ENCODE measurements around the gene B3GNT3.

Gene B3GNT3

DNA sequence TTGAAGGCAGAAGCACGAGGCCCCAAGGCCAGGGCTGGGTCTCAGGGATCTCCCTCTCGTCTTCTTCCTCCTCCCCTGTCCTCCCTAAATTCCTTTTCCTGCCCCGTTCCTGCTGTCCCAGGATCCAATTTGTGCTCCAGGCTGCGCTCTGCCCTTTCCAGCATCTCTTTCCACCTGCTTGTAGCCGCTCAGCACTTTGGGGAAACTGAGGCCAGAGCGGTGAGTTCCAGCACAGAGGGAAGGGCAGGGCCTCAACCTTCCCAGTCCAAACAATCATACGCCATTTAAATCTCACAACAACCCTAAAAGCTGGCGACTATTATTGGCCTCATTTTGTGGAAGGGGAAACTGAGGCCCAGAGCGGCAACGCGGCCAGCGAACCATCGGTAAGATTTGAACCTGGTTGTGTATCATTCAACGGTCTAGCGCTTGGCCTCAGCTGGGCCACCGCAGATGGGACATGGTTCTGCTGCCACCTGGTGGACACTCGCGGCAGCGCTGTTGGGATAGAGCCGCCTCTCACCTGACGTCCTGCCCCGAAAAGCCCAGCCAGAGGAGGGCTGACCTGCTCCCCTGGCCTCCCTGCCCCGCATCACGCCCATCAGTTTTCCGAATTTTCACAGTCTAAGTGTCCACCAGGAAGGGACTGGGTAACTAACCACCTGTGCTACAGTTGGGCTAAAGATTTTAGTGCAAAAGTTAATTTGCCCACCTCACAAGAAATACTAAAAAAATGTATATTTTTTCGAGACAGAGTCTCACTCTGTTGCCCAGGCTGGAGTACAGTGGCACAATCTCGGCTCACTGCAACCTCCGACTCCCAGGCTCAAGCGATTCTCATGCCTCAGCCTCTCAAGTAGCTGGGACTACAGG lies 60.6 kb downstream of the B3GNT3 start:
- Histone ChIP-seq H3K9me3 (ENCODE audit: low read length) (no peaks in the 10 kb centered on the region), H2AFZ (ENCODE audit: low read depth, low read length) (no peak overlapping the region), H3K4me1 (ENCODE audit: insufficient read depth, low read length) (peaks cover 2% of the 10 kb centered on the region), H3K36me3 (ENCODE audit: insufficient read depth, low read length) (peaks cover under 1% of the 10 kb centered on the region), H3K27me3 (ENCODE audit: insufficient read depth, low read length) (peaks cover 2% of the 10 kb centered on the region), H3K4me3 (ENCODE audit: low read length) (no peak overlapping the region)

DNA sequence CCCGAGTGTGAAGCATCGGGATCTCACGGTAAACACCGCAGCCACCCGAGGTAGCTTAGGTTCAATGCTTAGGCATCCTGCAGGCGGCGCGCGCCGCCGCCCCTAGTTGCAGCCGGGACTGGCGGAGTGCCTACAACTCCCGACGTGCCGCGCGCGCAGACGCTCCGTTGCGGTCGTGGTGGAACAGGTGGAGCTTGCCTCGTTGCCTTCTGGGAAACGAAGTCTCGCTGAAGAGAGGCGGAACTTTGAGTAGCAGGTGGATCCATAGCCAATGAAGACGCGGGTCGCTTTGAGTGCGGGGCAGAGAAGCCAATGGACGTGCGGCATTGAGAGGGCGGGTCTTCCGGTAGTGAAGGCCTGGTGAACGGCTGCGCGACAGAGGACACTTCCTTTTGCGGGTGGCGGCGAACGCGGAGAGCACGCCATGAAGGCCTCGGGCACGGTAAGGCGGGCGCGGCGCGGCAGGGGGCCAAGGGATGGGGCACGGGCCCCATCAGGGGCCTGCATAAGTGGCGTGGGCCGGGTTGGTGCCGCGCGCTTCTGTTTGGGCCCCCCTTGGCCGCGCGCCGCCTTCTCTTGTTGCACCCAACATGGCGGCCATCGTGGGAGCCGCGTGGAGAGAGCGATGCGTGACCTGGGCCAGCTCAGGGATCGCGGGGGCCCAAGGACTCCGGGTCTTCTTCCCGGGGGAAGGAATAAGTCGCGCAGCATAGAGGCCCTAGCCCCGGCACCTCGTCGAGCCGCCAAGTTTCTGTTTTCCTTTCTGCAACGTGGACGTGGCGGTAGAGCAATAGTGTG lies 64.8 kb downstream of the B3GNT3 start, which contains the start of gene RPL18A:
RPL18A (plus strand) TSS at position 378 of the 798 bp plus-strand sequence; CDS start at position 425, 47 bp downstream.
- H3K4me3 ChIP-seq (ENCODE audit: low read length) = peak within 1 kb of the TSS; percentile 99
- H3K36me3 ChIP-seq (ENCODE audit: insufficient read depth, low read length) = peaks cover 40% of the 10 kb centered on the region

DNA sequence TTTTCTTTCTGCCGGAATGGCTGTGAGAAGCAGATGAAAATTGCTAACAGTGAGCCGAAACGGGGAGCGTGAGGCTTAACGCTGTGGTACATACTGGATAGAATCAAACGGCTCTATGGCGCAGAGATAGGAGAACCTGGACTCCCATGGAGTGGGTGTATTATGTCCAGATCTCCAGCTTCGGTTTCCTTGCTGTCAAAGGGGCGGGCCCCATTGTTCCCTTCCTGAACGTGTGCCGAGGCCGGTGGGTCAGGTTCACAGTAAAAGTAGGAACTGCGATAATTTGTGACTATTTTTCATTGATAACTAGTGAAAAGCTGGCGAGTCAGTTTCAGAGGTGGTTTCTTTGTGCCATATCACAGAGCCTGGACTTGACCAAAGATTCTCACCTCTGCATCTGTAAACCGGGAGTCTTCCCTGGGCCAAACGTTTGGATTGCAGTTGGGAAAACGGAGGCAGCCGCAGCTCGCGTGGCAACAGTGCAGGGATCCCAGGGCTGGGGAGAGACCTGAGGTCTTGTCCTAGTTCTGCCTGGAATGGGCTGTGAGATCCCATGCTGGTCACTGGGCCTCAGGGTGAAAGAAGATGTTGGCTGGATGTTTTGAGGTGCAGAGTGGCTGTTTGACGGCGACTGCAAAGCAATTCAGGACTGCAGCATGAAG lies 65.5 kb downstream of the B3GNT3 start:
- no peaks in the 10 kb centered on the region for H3K9me3 ChIP-seq (ENCODE audit: low read length)
- no peak overlapping the region for H2AFZ ChIP-seq (ENCODE audit: low read depth, low read length)
- no peaks in the 10 kb centered on the region for H3K27me3 ChIP-seq (ENCODE audit: insufficient read depth, low read length)
- peak overlapping the region; percentile 99 for H3K4me3 ChIP-seq (ENCODE audit: low read length)
- H3K4me1 ChIP-seq (ENCODE audit: insufficient read depth, low read length) = peaks cover 15% of the 10 kb centered on the region
- H3K36me3 ChIP-seq (ENCODE audit: insufficient read depth, low read length) = peaks cover 43% of the 10 kb centered on the region

More for the DNA sequence above, 64.8 kb downstream of the B3GNT3 start, which contains the start of gene RPL18A:
- H3K27me3 ChIP-seq (ENCODE audit: insufficient read depth, low read length) = no peaks in the 10 kb centered on the region
- H2AFZ ChIP-seq (ENCODE audit: low read depth, low read length) = peak within 1 kb of the TSS; percentile 85
- no peaks in the 10 kb centered on the region for H3K9me3 ChIP-seq (ENCODE audit: low read length)
- peaks cover 15% of the 10 kb centered on the region for H3K4me1 ChIP-seq (ENCODE audit: insufficient read depth, low read length)

DNA sequence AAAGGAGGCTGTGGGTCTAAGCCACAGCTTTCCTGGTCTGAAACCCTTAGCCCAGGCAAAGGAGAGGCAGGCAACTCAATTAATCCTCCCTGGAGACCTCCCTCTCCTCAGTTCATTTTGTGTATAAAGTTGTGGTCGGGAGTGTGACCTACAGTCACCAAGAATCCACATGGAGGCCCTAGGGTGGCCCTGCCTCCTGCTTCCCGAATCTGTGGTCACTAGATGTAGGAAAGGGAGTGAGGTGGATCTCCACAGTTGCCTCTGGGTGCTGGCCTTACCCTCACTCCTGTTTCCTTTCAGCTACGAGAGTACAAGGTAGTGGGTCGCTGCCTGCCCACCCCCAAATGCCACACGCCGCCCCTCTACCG lies 66.0 kb downstream of the B3GNT3 start:
- peak overlapping the region; percentile 99 for H3K4me3 ChIP-seq (ENCODE audit: low read length)
- peaks cover 46% of the 10 kb centered on the region for H3K36me3 ChIP-seq (ENCODE audit: insufficient read depth, low read length)
- H3K4me1 ChIP-seq (ENCODE audit: insufficient read depth, low read length) = peaks cover 15% of the 10 kb centered on the region
- no peak overlapping the region for H2AFZ ChIP-seq (ENCODE audit: low read depth, low read length)
- no peaks in the 10 kb centered on the region for H3K9me3 ChIP-seq (ENCODE audit: low read length)
- H3K27me3 ChIP-seq (ENCODE audit: insufficient read depth, low read length) = no peaks in the 10 kb centered on the region

DNA sequence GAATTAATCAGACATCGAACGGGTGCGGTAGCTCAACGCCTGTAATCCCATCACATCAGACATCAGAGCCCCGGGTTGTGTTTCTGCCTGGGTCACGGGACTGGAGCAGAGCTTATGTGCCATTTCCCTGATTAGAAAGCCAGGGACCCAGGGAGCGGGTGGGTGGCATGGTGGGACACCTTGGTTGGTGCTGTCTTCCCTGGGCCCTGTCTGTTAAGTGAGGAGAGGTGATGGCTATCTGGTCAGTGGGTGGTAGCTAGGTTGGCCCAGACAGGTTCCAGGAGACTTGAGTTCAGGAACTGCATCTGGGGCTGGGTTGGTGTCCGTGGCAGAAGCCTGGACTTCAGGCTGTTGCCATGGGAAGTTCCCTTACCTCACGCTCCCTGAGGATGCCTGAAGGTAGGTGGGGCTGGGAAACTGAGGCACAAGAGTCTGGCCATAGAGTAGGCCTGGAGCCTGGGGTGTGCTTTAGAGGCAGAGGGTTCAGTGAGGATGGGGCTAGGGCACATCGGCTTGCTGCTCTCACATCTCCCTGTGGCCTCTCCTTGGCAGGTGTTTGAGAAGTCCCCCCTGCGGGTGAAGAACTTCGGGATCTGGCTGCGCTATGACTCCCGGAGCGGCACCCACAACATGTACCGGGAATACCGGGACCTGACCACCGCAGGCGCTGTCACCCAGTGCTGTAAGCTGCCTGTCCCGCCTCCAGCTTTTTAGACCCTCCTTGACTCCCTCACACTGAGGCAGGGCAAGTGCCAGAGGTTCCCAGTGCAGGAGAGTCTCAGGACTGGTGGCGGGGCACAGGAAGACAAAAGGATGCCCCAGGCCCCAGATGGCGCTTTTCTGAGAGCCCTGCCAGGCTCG lies 66.8 kb downstream of the B3GNT3 start:
- Histone ChIP-seq H3K9me3 (ENCODE audit: low read length) (no peaks in the 10 kb centered on the region), H3K36me3 (ENCODE audit: insufficient read depth, low read length) (peaks cover 46% of the 10 kb centered on the region), H3K4me1 (ENCODE audit: insufficient read depth, low read length) (peaks cover 15% of the 10 kb centered on the region), H3K27me3 (ENCODE audit: insufficient read depth, low read length) (no peaks in the 10 kb centered on the region), H3K4me3 (ENCODE audit: low read length) (peak overlapping the region; percentile 99), H2AFZ (ENCODE audit: low read depth, low read length) (no peak overlapping the region)

DNA sequence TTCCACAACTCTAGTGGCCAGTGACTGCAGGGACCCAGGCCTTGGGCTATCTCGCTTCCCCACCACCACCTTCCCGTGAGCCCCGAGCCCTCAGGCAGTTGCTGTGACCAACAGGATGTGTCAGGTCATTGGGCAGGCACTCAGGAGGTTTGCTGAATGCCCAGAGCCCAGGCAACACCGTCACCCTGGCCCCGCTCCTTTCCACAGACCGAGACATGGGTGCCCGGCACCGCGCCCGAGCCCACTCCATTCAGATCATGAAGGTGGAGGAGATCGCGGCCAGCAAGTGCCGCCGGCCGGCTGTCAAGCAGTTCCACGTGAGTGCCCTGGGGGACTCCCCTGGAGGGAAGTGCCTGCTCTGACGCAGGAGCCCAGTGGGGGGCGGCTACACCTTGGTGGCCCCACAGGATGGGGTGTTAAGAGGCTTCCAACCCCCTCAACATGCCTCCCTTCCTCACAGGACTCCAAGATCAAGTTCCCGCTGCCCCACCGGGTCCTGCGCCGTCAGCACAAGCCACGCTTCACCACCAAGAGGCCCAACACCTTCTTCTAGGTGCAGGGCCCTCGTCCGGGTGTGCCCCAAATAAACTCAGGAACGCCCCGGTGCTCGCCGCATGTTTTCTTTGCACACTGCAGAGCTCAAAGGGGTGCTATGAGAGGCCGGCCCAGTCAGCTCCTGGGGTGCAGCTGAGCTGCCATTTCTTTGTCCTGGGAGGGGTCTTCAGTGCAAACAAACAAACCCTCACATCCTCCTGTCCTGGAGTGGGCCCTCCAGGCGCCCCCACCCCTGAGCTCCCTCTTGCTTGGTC lies 68.0 kb downstream of the B3GNT3 start:
- Histone ChIP-seq H3K9me3 (ENCODE audit: low read length) (no peaks in the 10 kb centered on the region), H3K27me3 (ENCODE audit: insufficient read depth, low read length) (no peaks in the 10 kb centered on the region), H3K36me3 (ENCODE audit: insufficient read depth, low read length) (peaks cover 46% of the 10 kb centered on the region), H2AFZ (ENCODE audit: low read depth, low read length) (no peak overlapping the region), H3K4me3 (ENCODE audit: low read length) (no peak overlapping the region), H3K4me1 (ENCODE audit: insufficient read depth, low read length) (peaks cover 15% of the 10 kb centered on the region)
